ENCODE results near the gene OCLN. TPM values are rescaled to one million over a fixed set of nuclear protein-coding genes. Genes with fewer than 3 reads are reported as not detected.
A peak's percentile ranks its signal among the peaks of the same experiment; 100 is the strongest.

OCLN gene
- total RNA-seq, 1 experiment from 2014 or later: 102 TPM

- no TSS peak for BruUV-seq (replicated peaks)
- no peak for DNase-seq (ENCODE audit: low read depth, low spot score)
- ChIA-PET CTCF (no interaction called here), POLR2A (no interaction called here)
- TF ChIP-seq TCF7L2 (IDR thresholded peaks at IDR 0.05; ENCODE audit: low read depth, low read length): no peak
- TF ChIP-seq POLR2AphosphoS5 (IDR thresholded peaks at IDR 0.05; ENCODE audit: low read depth, low read length): no peak
- no peak for TF ChIP-seq REST (IDR thresholded peaks at IDR 0.05; ENCODE audit: insufficient read depth in 1 of 2, low read depth in 2 of 2, low read length in 1 of 2)
- TF ChIP-seq SIN3A (IDR thresholded peaks at IDR 0.05; ENCODE audit: borderline replicate concordance, insufficient read depth, low read depth, low read length): no peak
- no peak for TF ChIP-seq CTCF (IDR thresholded peaks at IDR 0.05)
- Histone ChIP-seq H3K9me3 (ENCODE audit: control insufficient read depth, insufficient read depth, low read depth, low read length) (no peaks in the 10 kb centered on the region), H3K4me1 (ENCODE audit: control insufficient read depth, insufficient read depth, low read length) (peaks cover 25% of the 10 kb centered on the region), H3K36me3 (ENCODE audit: control insufficient read depth, insufficient read depth, low read length) (no peaks in the 10 kb centered on the region; the same call in 1 of the 2 replicates), H3K4me3 (ENCODE audit: low read depth in 2 of 2, low read length in 2 of 2) (peak overlapping the region; percentile 69 to 86), H3K27ac (ENCODE audit: low read length) (peak overlapping the region; percentile 92), H3K27me3 (ENCODE audit: control insufficient read depth, insufficient read depth, low read length) (no peaks in the 10 kb centered on the region)
- in situ Hi-C loops (cut with HindIII; ENCODE audit: low pct_unique_long_range_greater_than_20kb, low sequenced_read_pairs): no loop called here
- intact Hi-C loops (cut with micrococcal nuclease; ENCODE audit: unreplicated experiment): no loop called here
- ATAC-seq: no peak
Observed at GRCh38 chr5:69491838-69492390, 676 bp upstream of the OCLN start.

- in situ Hi-C loops (cut with HindIII; ENCODE audit: low pct_unique_long_range_greater_than_20kb, low sequenced_read_pairs): no loop called here
- H3K36me3 ChIP-seq (ENCODE audit: control insufficient read depth, insufficient read depth, low read length): no peaks in the 10 kb centered on the region; the same call in 1 of the 2 replicates
- peak overlapping the region; percentile 69 to 86 for H3K4me3 ChIP-seq (ENCODE audit: low read depth in 2 of 2, low read length in 2 of 2)
- BruUV-seq (replicated peaks): no TSS peak
- ATAC-seq (peak; percentile 63), DNase-seq (ENCODE audit: low read depth, low spot score) (no peak)
- no peaks in the 10 kb centered on the region for H3K9me3 ChIP-seq (ENCODE audit: control insufficient read depth, insufficient read depth, low read depth, low read length)
- POLR2A ChIA-PET: interaction anchor here (0.6 kb wide), 1 partner anchor 9 kb away, joined by 5 read pairs; no protein-coding TSS in a partner anchor
- H3K4me1 ChIP-seq (ENCODE audit: control insufficient read depth, insufficient read depth, low read length): peaks cover 33% of the 10 kb centered on the region
- intact Hi-C loops (cut with micrococcal nuclease; ENCODE audit: unreplicated experiment): no loop called here
- H3K27ac ChIP-seq (ENCODE audit: low read length): peak overlapping the region; percentile 92
- 0 out of 2 replicates have a peak, but pooled peaks have one; percentile 48 for TF ChIP-seq SIN3A (IDR thresholded peaks at IDR 0.05; ENCODE audit: borderline replicate concordance, insufficient read depth, low read depth, low read length)
- TF ChIP-seq TCF7L2 (IDR thresholded peaks at IDR 0.05; ENCODE audit: low read depth, low read length): no peak
- CTCF ChIA-PET: interaction anchor here (0.7 kb wide), 1 partner anchor 33 kb away, joined by 3 read pairs; no protein-coding TSS in a partner anchor
- no peaks in the 10 kb centered on the region for H3K27me3 ChIP-seq (ENCODE audit: control insufficient read depth, insufficient read depth, low read length)
Observed at GRCh38 chr5:69492923-69493395, 369 bp downstream of the OCLN start.

Data from Panc1 (cell line).